Lung (tissue), 12 donors: ENCODE results near the gene GSC2. TPM values are rescaled to one million over a fixed set of nuclear protein-coding genes. Genes with fewer than 3 reads are reported as not detected.

ENCODE experiments used
- ATAC-seq: fragments of 200-7000 bp; cut with Tn5 transposase; one replicate; pipeline ENCODE4 v1.9.1; 2020; ENCODE audit warnings: moderate number of reproducible peaks; ENCODE audit not compliant: insufficient read depth, low FRiP score
- DNase-seq, 3 donors: peaks; one replicate each; pipeline ENCODE4 v3.0.0-alpha.2; 2013 to 2017
- H3K27ac ChIP-seq, 2 donors: one replicate each; pipeline ENCODE4 v1.5.1; 2013; ENCODE audit warnings: mild to moderate bottlenecking in 2 of 2, moderate library complexity in 2 of 2, control low read depth in 1 of 2, inconsistent platforms in 1 of 2, low read depth in 1 of 2, low read length in 1 of 2
- H3K27me3 ChIP-seq, 3 donors: one replicate each; pipeline ENCODE4 v1.5.1; 2013; ENCODE audit warnings: low read length in 2 of 3; ENCODE audit not compliant: control insufficient read depth in 3 of 3, insufficient read depth in 3 of 3
- H3K36me3 ChIP-seq, 4 donors: one replicate each; pipeline ENCODE4 v1.5.1; 2013; ENCODE audit warnings: low read length in 4 of 4, mild to moderate bottlenecking in 1 of 4, moderate library complexity in 1 of 4; ENCODE audit not compliant: control insufficient read depth in 4 of 4, insufficient read depth in 4 of 4
- H3K4me1 ChIP-seq, 5 donors: one replicate each; pipeline ENCODE4 v1.5.1; 2013; ENCODE audit warnings: low read length in 5 of 5, mild to moderate bottlenecking in 2 of 5, moderate library complexity in 1 of 5; ENCODE audit not compliant: control insufficient read depth in 5 of 5, insufficient read depth in 5 of 5
- H3K4me3 ChIP-seq: one replicate; pipeline ENCODE4 v1.5.1; 2013; ENCODE audit warnings: mild to moderate bottlenecking, control low read depth, moderate library complexity
- H3K9ac ChIP-seq, 2 donors: one replicate each; pipeline ENCODE4 v1.5.1; 2013; ENCODE audit warnings: low read length in 2 of 2, control low read depth in 1 of 2; ENCODE audit not compliant: insufficient read depth in 1 of 2
- H3K9me3 ChIP-seq, 4 donors: one replicate each; pipeline ENCODE4 v1.5.1; 2013; ENCODE audit warnings: low read length in 3 of 4, mild to moderate bottlenecking in 1 of 4, moderate library complexity in 1 of 4; ENCODE audit not compliant: control insufficient read depth in 4 of 4, insufficient read depth in 3 of 4
- WGBS, 2 donors: extraction: QIAGEN DNeasy Blood & Tissue Kit; methylation state at CpG; one replicate each; pipeline ENCODE4 v1.1.7; 2013; 5-methylcytosine and 5-hydroxymethylcytosine counted together
- polyA plus RNA-seq, 2 donors: library from polyadenylated mRNA; stranded (reverse); fragments of 200-250 nt; gene quantifications; one replicate each; pipeline ENCODE4 v1.2.1, GENCODE V29; 2013
- total RNA-seq, 2 donors: library from RNA; depleted of rRNA in 1 of 2; stranded (reverse); fragments of >200 nt in 1 of 2; gene quantifications; one replicate each; pipeline ENCODE4 v1.2.1, GENCODE V29; 2014 to 2021
- TF ChIP-seq, protein P1 (sequence below): IDR thresholded peaks from 2 replicates; pipeline ENCODE4 v1.5.1; 2012; ENCODE audit warnings: mild to moderate bottlenecking; ENCODE audit errors: control extremely low read depth, extremely low read depth
- donor health status: control.
- donor health status: control.
- donor health status: Bipolar disorder and iron deficiency.
- donor health status: healthy.
- donor health status: DM: yes; HTN: yes; CAD: no.

Gene GSC2
- total and polyA plus RNA-seq, 4 donors, result not detected

DNA sequence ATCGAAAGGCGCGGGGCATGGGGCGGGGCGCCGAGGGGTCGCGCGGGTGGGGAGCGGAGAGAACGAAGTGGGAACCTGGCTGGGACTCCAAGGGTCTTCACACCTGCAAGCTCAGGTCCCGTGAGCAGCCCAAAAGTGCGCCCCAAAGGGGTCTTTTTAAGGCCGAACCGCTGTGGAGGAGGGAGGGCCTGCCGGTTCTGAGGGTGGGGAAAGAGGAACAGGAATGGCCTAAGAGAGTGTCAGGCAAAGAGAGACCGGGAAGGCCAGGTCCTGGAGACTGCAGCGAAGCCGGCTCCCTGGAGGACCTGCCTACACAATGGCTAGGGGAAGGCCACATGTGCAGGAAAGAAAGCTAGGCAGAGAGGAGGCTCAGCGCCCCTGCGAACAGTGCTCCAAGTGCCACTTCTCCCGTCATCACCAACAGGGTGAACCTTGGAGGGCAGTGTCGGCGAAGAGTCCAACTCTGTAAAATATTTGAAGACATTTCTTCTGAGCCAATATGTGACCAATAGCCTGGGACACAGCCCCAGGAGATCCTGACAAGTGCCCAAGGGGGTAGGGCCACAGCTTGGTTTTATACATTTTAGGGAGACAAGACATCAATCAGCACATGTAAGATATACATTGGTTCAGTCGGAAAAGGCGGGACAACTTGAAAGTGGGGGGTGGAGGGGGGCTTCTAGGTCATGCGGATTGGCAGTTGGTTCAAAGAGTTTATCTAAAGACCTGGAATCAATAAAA, 27.2 kb downstream of the GSC2 start:
- ATAC-seq (no peak), DNase-seq (peak in 1 of 3 donors; percentile 29)
- Histone ChIP-seq H3K9ac (peak overlapping the region in 1 of 2 donors; percentile 5), H3K27ac (peak overlapping the region; percentile 4 to 58), H3K4me3 (peak overlapping the region; percentile 26), H3K4me1 (peaks cover 4 to 33% (median 5%) of the 10 kb centered on the region in 5 donors), H3K36me3 (no peaks in the 10 kb centered on the region), H3K27me3 (no peaks in the 10 kb centered on the region), H3K9me3 (no peaks in the 10 kb centered on the region)
- 17 to 21% methylated on average over 27 of the region's 27 CpGs for WGBS, 2 donors
- TF ChIP-seq, protein P1, sequence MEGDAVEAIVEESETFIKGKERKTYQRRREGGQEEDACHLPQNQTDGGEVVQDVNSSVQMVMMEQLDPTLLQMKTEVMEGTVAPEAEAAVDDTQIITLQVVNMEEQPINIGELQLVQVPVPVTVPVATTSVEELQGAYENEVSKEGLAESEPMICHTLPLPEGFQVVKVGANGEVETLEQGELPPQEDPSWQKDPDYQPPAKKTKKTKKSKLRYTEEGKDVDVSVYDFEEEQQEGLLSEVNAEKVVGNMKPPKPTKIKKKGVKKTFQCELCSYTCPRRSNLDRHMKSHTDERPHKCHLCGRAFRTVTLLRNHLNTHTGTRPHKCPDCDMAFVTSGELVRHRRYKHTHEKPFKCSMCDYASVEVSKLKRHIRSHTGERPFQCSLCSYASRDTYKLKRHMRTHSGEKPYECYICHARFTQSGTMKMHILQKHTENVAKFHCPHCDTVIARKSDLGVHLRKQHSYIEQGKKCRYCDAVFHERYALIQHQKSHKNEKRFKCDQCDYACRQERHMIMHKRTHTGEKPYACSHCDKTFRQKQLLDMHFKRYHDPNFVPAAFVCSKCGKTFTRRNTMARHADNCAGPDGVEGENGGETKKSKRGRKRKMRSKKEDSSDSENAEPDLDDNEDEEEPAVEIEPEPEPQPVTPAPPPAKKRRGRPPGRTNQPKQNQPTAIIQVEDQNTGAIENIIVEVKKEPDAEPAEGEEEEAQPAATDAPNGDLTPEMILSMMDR, result no peak

DNA sequence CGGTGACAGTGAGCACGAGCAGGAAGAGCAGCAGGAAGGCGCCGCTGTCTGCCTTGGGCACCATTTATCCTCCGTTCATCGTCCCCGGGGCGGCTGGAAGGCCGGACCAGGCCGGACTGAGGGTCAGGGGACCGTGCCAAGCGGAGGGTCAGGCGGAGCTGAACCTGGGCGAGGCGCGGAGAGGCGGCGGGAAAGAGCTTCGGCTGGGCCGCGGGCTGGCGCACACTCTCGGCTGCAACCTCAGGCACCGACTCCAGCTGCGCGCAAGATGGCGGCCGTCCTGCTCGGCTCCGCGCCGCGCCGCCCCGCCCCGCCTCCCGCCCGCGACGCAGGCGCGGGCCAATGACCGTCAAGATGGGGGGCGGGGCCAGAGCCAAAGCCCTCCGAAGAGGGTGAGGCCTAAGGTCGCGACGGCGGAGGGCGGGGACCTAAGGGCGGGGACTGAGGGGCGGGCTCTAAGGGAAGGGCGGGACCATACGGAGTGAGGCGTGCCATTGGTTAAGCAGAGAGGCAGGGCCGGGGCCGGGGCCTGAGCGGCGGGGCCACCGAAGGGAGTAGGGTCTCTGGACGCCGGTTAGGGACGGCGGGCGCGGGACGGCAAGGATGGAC, 27.8 kb downstream of the GSC2 start, which contains the start of gene DGCR2:
Gene DGCR2 (minus strand): TSS at position 270 of the 609 bp plus-strand sequence. CDS start 206 bp downstream, at position 64.
- DNase-seq, result peak; percentile 98
- H3K9ac ChIP-seq, result peak within 1 kb of the TSS; percentile 5 to 76
- no peaks in the 10 kb centered on the region for H3K9me3 ChIP-seq
- peak; percentile 97 for ATAC-seq
- WGBS, 2 donors, result 0 to 1% methylated on average over 67 of the region's 67 CpGs
- H3K4me3 ChIP-seq, result peak within 1 kb of the TSS; percentile 92
- H3K27ac ChIP-seq, result peak within 1 kb of the TSS; percentile 97 to 98
- H3K36me3 ChIP-seq, result no peaks in the 10 kb centered on the region
- H3K27me3 ChIP-seq, result no peaks in the 10 kb centered on the region
- TF ChIP-seq, protein P1, result no peak
- H3K4me1 ChIP-seq, result peaks cover 4 to 33% (median 7%) of the 10 kb centered on the region in 5 donors

DNA sequence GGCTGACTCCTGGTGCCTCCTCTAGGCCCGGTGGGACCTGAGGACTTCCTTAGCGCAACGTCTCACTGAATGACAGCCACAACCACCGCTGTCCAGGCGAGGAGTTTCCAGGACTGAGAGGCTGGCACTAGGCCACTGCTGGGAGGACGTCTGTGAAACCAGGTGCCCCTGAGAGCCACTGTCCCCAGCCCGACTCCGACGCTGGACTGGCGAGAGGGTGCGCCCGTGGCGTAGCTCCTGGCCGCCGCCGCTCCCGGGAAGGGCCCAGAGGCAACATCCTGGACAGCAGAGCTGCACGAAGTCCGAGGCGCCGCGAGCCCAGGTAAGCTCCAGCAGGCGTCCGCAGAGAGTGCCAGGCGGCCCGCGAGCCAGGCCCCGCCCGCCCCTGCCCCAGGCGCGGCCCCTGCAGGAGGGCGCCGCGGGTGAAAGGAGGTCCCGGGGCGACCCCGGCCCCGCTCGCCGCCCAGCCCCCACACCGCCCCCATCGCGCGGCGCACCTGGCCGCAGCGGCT, 28.4 kb downstream of the GSC2 start:
- DNase-seq (peak; percentile 38 to 42 (median 42)), ATAC-seq (peak; percentile 25)
- Histone ChIP-seq H3K27ac (peak overlapping the region; percentile 97 to 98), H3K9ac (peak overlapping the region in 1 of 2 donors; percentile 14), H3K36me3 (no peaks in the 10 kb centered on the region), H3K27me3 (no peaks in the 10 kb centered on the region), H3K4me3 (peak overlapping the region; percentile 92), H3K9me3 (no peaks in the 10 kb centered on the region), H3K4me1 (peaks cover 4 to 33% (median 11%) of the 10 kb centered on the region in 5 donors)
- TF ChIP-seq, protein P1, result no peak
- 0% methylated on average over 46 to 47 of the region's 47 CpGs for WGBS, 2 donors
